OCI-M2 (cell line): ENCODE measurements around the gene ST6GALNAC6.

Experiments
- DNase-seq: peaks from one replicate; lab custom pipeline; 2025; ENCODE audit not compliant: unreplicated experiment; lab: John Stamatoyannopoulos, UW

The ST6GALNAC6 gene, protein sequence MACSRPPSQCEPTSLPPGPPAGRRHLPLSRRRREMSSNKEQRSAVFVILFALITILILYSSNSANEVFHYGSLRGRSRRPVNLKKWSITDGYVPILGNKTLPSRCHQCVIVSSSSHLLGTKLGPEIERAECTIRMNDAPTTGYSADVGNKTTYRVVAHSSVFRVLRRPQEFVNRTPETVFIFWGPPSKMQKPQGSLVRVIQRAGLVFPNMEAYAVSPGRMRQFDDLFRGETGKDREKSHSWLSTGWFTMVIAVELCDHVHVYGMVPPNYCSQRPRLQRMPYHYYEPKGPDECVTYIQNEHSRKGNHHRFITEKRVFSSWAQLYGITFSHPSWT

GRCh38 chr9:127899128-127899943 lies at the start of gene ST6GALNAC6:
Gene ST6GALNAC6 (minus strand): TSS chr9:127899603. CDS start chr9:127897981, 1,622 bp downstream.
- no peak for DNase-seq

GRCh38 chr9:127947841-127948710 lies 48.7 kb upstream of the ST6GALNAC6 start:
- no peak for DNase-seq

- no peak for DNase-seq
These were observed 47.3 kb upstream of the ST6GALNAC6 start for GRCh38 chr9:127946728-127947127.

GRCh38 chr9:127945942-127946341 lies 46.5 kb upstream of the ST6GALNAC6 start:
- no peak for DNase-seq

DNA sequence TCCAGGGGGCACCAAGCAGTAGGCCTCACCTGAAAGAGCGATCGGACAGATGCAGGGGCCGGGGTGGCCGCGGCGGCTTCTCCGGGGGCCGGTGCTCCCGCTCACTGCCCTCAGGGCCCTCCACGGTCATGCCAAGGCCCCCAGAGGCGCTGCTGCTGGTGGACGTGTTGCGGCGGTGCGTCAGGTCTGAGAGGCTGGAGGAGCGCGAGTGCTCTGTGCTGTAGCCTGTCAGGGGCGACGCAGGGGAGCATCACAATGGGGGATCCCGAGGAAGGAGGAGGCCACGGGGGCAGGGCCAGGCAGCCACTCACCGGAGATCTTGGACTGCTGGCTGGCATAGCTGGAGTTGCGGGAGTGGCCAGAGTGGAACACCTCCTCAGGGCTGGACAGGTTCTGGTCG lies 45.9 kb upstream of the ST6GALNAC6 start:
- DNase-seq, result no peak

- DNase-seq, result no peak
These were observed 45.3 kb upstream of the ST6GALNAC6 start for GRCh38 chr9:127944586-127945218.

- no peak for DNase-seq
These were observed 44.3 kb upstream of the ST6GALNAC6 start for GRCh38 chr9:127943731-127944144.

- no peak for DNase-seq
These were observed 43.7 kb upstream of the ST6GALNAC6 start for GRCh38 chr9:127943011-127943662.

- DNase-seq, result no peak
These were observed 43.0 kb upstream of the ST6GALNAC6 start for GRCh38 chr9:127942216-127943010.

DNA sequence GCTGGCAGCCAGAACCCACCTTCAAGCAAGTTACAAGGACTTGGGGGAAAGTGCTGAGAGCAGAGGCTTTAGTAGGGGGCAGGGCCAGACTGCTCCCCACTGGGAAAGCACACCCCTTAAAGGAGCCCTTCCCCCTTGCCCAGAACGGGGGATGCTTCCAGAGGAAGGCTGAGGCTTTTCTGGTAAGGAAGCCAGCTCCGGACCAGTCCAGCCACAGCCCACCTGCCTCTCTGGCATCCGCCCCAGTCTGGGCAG lies 42.5 kb upstream of the ST6GALNAC6 start:
- no peak for DNase-seq

- DNase-seq, result no peak
These were observed 41.9 kb upstream of the ST6GALNAC6 start for GRCh38 chr9:127941062-127941960.

DNA sequence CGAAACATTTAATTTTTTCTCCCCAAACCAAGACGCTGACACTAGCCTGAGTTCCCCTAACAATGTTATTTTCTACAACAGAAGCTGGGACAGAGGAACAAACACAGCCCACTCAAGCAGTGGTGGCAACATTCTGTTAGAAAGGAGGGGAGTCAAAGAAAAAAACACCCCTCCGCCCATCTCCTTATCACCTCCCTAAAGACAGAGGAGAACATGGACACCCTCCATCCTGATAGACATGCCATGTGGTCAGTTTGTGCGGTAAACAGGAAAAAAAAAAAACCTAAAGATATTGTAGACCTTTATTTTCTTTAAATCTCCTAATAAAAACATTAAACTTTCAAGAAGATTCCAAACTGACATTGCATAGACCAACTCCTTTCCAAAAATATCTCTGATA lies 41.2 kb upstream of the ST6GALNAC6 start:
- no peak for DNase-seq

GRCh38 chr9:127938298-127938690 lies 38.9 kb upstream of the ST6GALNAC6 start:
- no peak for DNase-seq

DNA sequence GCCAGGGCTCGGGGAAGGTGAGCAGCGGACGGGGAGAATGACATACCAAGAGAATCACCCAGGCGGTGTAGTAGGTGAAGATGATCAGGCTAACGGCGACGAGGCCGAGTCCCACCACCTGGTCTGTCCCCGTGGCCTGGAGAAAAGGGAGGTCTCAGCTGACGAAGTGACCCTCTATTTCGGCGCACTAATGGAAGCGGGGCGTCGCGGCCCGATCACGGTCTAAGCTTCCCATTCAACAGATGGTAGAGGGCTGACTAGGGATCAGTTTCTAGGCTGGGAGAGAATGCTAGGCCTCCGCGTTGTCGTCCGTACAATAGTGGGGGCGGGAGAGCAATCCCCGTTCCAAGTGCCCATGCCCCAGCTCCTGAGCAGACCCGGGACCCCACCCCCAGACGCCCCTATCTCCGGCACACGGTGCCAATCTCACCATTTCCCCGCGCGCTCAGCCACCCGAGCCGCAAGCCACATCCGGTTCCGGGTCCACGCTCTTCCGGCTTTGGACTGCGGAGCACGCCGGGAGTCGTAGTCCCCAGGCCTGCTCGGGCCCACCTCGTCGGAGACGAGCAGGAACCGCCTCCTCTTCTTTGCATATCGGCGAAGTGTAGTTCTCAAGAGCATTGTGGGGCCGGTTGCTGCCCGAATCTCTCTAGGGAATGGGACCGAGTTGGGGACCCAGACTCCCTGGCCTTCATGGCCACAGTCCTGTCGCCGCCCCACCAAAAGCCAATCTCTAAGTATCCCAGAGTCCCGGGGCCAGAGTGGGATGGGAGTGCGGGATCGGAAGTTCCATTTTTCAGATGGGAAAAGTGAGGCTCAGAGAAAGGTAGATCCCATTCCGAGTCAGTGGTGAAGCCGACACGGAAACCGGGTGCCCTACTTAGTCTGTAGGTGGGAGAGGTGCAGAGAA lies 38.2 kb upstream of the ST6GALNAC6 start, which contains the start of gene DPM2:
DPM2 (minus strand) TSS at position 467 of the 910 bp plus-strand sequence; CDS start at position 433, 34 bp downstream.
- peak; percentile 59 for DNase-seq

- no peak for DNase-seq
These were observed 37.6 kb upstream of the ST6GALNAC6 start for GRCh38 chr9:127937056-127937387.

GRCh38 chr9:127936347-127936852 lies 37.0 kb upstream of the ST6GALNAC6 start:
- DNase-seq, result no peak

GRCh38 chr9:127935765-127936221 lies 36.4 kb upstream of the ST6GALNAC6 start:
- no peak for DNase-seq
